HG03159 (cell line): ENCODE measurements around the gene AQP6.
A peak's percentile ranks its signal among the peaks of the same experiment; 100 is the strongest.

Experiments used
- ATAC-seq: cut with Tn5 transposase; IDR thresholded peaks from one replicate; pipeline ENCODE4 v1.9.1; 2021; ENCODE audit warnings: mild to moderate bottlenecking, moderate library complexity; ENCODE audit not compliant: unreplicated experiment

AQP6 gene

GRCh38 chr12:49955899-49956662, 16.7 kb upstream of the AQP6 start:
- ATAC-seq: no peak

GRCh38 chr12:49956663-49957569, 15.8 kb upstream of the AQP6 start:
- ATAC-seq: no peak

GRCh38 chr12:49957570-49957967, 15.2 kb upstream of the AQP6 start:
- no peak for ATAC-seq

- ATAC-seq: no peak
These were observed 12.9 kb upstream of the AQP6 start for GRCh38 chr12:49959685-49960473.

GRCh38 chr12:49960474-49961110, 12.2 kb upstream of the AQP6 start:
- ATAC-seq: no peak

GRCh38 chr12:49961111-49961922, 11.4 kb upstream of the AQP6 start, which contains the start of gene AQP5:
TSS of gene AQP5 (plus strand) at chr12:49961872. CDS start at chr12:49962018, 146 bp downstream.
- ATAC-seq: no peak

GRCh38 chr12:49961993-49962764, 10.6 kb upstream of the AQP6 start:
- no peak for ATAC-seq

- no peak for ATAC-seq
These were observed 9.6 kb upstream of the AQP6 start for GRCh38 chr12:49962861-49963765.

GRCh38 chr12:49963976-49964815, 8.6 kb upstream of the AQP6 start:
- no peak for ATAC-seq

GRCh38 chr12:49964849-49965624, 7.7 kb upstream of the AQP6 start:
- no peak for ATAC-seq

- no peak for ATAC-seq
These were observed 6.9 kb upstream of the AQP6 start for GRCh38 chr12:49965836-49966235.

- no peak for ATAC-seq
These were observed 6.2 kb upstream of the AQP6 start for GRCh38 chr12:49966511-49967041.

- ATAC-seq: peak; percentile 69
These were observed 5.5 kb upstream of the AQP6 start for GRCh38 chr12:49967042-49967776.

GRCh38 chr12:49967777-49968250, 4.9 kb upstream of the AQP6 start:
- ATAC-seq: no peak

- ATAC-seq: no peak
These were observed 4.3 kb upstream of the AQP6 start for GRCh38 chr12:49968471-49968870.
